ENCODE data around the gene MNT.

MNT gene

GRCh38 chr17:2419486-2419885, 18.6 kb upstream of the MNT start:
- DNase-seq (ENCODE audit: low spot score) = no peak
- in situ Hi-C loops (cut with MboI; ENCODE audit: low pct_unique_long_range_greater_than_20kb, low sequenced_read_pairs, unreplicated experiment) = no loop called here
- TF ChIP-seq, protein P1, sequence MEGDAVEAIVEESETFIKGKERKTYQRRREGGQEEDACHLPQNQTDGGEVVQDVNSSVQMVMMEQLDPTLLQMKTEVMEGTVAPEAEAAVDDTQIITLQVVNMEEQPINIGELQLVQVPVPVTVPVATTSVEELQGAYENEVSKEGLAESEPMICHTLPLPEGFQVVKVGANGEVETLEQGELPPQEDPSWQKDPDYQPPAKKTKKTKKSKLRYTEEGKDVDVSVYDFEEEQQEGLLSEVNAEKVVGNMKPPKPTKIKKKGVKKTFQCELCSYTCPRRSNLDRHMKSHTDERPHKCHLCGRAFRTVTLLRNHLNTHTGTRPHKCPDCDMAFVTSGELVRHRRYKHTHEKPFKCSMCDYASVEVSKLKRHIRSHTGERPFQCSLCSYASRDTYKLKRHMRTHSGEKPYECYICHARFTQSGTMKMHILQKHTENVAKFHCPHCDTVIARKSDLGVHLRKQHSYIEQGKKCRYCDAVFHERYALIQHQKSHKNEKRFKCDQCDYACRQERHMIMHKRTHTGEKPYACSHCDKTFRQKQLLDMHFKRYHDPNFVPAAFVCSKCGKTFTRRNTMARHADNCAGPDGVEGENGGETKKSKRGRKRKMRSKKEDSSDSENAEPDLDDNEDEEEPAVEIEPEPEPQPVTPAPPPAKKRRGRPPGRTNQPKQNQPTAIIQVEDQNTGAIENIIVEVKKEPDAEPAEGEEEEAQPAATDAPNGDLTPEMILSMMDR (IDR thresholded peaks at IDR 0.05; ENCODE audit: extremely low read depth, insufficient read depth, missing control alignments) = no peak

DNA sequence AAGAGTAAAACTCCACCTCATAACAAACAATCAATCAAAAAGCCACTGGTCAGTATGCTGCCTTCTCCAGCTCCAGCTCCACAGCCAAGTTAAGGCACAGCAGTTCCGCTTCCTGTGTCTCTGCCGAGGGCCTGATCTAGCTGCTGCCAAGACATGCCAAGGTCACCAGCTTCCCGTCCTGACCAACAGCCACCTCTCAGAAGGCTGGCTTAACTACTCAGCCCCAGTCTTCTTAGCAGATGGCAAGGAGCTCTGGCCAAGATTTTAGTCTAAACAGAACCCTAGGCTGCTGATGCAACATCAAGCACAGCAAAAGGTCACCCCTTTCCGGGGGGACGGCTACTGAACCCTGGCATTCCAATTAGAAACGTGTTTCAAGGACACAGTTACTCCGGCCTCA, 17.7 kb upstream of the MNT start:
- TF ChIP-seq, protein P1 (IDR thresholded peaks at IDR 0.05; ENCODE audit: extremely low read depth, insufficient read depth, missing control alignments) = no peak
- in situ Hi-C loops (cut with MboI; ENCODE audit: low pct_unique_long_range_greater_than_20kb, low sequenced_read_pairs, unreplicated experiment) = no loop called here
- DNase-seq (ENCODE audit: low spot score) = no peak

DNA sequence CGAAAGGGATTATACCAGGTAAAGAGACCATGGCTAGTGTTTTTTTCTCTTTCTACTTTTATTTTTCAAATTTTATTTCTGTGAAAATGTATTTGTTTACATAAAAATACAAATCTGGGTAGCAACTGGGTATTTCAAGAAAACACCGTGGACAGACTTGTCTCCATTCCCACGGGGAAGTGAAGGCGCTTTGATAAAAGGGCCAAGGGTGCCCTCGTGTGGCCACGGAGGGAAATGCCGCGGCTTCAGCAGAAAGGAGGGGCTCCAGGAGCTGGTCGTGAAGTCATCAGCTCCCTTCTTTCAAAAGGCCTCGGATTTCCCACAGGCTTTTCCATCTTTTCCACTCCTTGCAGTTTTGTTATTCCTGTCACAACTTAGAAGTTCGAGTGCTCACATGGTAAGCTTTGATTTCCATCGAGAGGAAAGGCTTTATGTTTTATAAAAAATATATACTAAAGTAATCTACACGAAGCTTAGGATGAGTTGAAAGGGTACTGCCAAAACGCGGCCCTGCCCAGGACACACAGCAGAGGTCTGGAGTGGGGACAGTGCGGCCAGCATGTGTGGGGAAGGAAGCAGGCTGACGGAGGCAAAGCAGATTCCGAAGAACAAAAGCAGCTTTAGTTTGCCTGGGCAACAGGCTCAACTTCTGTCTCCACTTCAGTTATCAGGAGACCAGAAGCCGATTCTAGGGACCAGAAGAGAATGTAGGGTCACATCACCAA, 15.3 kb upstream of the MNT start:
- TF ChIP-seq, protein P1 (IDR thresholded peaks at IDR 0.05; ENCODE audit: extremely low read depth, insufficient read depth, missing control alignments) = peak; percentile 95
- DNase-seq (ENCODE audit: low spot score) = peak; percentile 87
- in situ Hi-C loops (cut with MboI; ENCODE audit: low pct_unique_long_range_greater_than_20kb, low sequenced_read_pairs, unreplicated experiment) = no loop called here

DNA sequence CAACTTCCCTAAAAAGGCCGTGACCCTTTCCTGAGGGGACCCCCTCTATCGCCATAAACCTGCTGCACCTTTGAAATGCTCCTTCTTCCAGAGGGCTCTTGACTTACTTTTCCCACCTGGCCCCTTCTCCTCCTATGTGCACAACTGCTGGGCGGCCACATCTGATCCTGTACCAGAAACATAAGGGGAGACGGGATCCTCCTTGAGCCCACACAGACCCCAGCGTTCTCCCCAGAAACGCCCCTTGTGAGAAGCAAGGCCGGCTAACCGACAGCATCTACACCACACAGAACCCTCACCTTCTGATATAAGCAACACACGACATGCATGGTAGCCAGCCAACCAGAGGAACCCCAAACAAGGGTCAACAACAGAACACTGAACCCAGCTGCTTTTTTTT, 14.2 kb upstream of the MNT start:
- TF ChIP-seq, protein P1 (IDR thresholded peaks at IDR 0.05; ENCODE audit: extremely low read depth, insufficient read depth, missing control alignments) = no peak
- DNase-seq (ENCODE audit: low spot score) = no peak
- in situ Hi-C loops (cut with MboI; ENCODE audit: low pct_unique_long_range_greater_than_20kb, low sequenced_read_pairs, unreplicated experiment) = no loop called here

GRCh38 chr17:2414446-2415064, 13.7 kb upstream of the MNT start:
- TF ChIP-seq, protein P1 (IDR thresholded peaks at IDR 0.05; ENCODE audit: extremely low read depth, insufficient read depth, missing control alignments) = no peak
- in situ Hi-C loops (cut with MboI; ENCODE audit: low pct_unique_long_range_greater_than_20kb, low sequenced_read_pairs, unreplicated experiment) = no loop called here
- DNase-seq (ENCODE audit: low spot score) = no peak

GRCh38 chr17:2412561-2413021, 11.7 kb upstream of the MNT start:
- DNase-seq (ENCODE audit: low spot score) = no peak
- TF ChIP-seq, protein P1 (IDR thresholded peaks at IDR 0.05; ENCODE audit: extremely low read depth, insufficient read depth, missing control alignments) = no peak
- in situ Hi-C loops (cut with MboI; ENCODE audit: low pct_unique_long_range_greater_than_20kb, low sequenced_read_pairs, unreplicated experiment) = no loop called here

Measured in GM13977 (cell line).